Measurements from ENCODE around the gene TECR. TPM values are rescaled to one million over a fixed set of nuclear protein-coding genes. Genes with fewer than 3 reads are reported as not detected.
"Not testable (repeated sequence)": the region's sequence is repeated elsewhere in the genome, so short reads cannot be mapped to it uniquely, and the experiment has no call there.

Gene TECR
- total RNA-seq, 1 experiment from 2014 or later = 188 TPM

- no peak overlapping the region for H3K27ac ChIP-seq
- H3K9me3 ChIP-seq (replicated peaks) = no peaks in the 10 kb centered on the region
- no peak overlapping the region for H3K4me3 ChIP-seq
- no peaks in the 10 kb centered on the region for H3K4me1 ChIP-seq
- H3K27me3 ChIP-seq = peaks cover 4% of the 10 kb centered on the region; the same call in 1 of the 2 replicates
- DNase-seq = no peak
- H3K36me3 ChIP-seq = no peaks in the 10 kb centered on the region
Measured at GRCh38 chr19:14606627-14607026, 77.2 kb downstream of the TECR start.

- Histone ChIP-seq H3K9me3 (replicated peaks) (no peaks in the 10 kb centered on the region), H3K4me3 (no peak overlapping the region), H3K27me3 (no peaks in the 10 kb centered on the region), H3K36me3 (no peaks in the 10 kb centered on the region), H3K4me1 (no peaks in the 10 kb centered on the region), H3K27ac (no peak overlapping the region)
- DNase-seq = no peak
Measured at GRCh38 chr19:14611051-14611450, 81.7 kb downstream of the TECR start.

- not testable (repeated sequence) for H3K4me3 ChIP-seq; H3K27ac ChIP-seq; H3K27me3 ChIP-seq; H3K9me3 ChIP-seq (replicated peaks); DNase-seq; H3K36me3 ChIP-seq; H3K4me1 ChIP-seq
Measured at GRCh38 chr19:14612242-14612641, 82.8 kb downstream of the TECR start.

GRCh38 chr19:14612657-14613056 lies 83.3 kb downstream of the TECR start:
- Histone ChIP-seq H3K4me1 (no peaks in the 10 kb centered on the region), H3K36me3 (no peaks in the 10 kb centered on the region), H3K9me3 (replicated peaks) (no peaks in the 10 kb centered on the region), H3K27ac (no peak overlapping the region), H3K27me3 (no peaks in the 10 kb centered on the region), H3K4me3 (no peak overlapping the region)
- DNase-seq = no peak

GRCh38 chr19:14613399-14614098 lies 84.2 kb downstream of the TECR start:
- H3K4me3 ChIP-seq; H3K27ac ChIP-seq; H3K36me3 ChIP-seq; H3K27me3 ChIP-seq; H3K4me1 ChIP-seq; DNase-seq; H3K9me3 ChIP-seq (replicated peaks): not testable (repeated sequence)

- Histone ChIP-seq H3K27ac (no peak overlapping the region), H3K4me3 (no peak overlapping the region), H3K9me3 (replicated peaks) (peaks cover 1% of the 10 kb centered on the region; the same call in 1 of the 2 replicates), H3K36me3 (no peaks in the 10 kb centered on the region), H3K27me3 (no peaks in the 10 kb centered on the region), H3K4me1 (no peaks in the 10 kb centered on the region)
- DNase-seq = no peak
Measured at GRCh38 chr19:14614099-14614412, 84.7 kb downstream of the TECR start.

Other genes with a start within 250 kb of the TECR start
- 20.4 and 22.6 TPM in 2 replicates for gene ADGRE5, start 148.2 kb upstream of the TECR start, total RNA-seq (2014; rRNA removed; shearing (Covaris generic))
- 180 and 188 TPM in 2 replicates for gene DDX39A, start 110.3 kb upstream of the TECR start, total RNA-seq (2014; rRNA removed; shearing (Covaris generic))
- 63.5 and 66.2 TPM in 2 replicates for gene PKN1, start 96.3 kb upstream of the TECR start, total RNA-seq (2014; rRNA removed; shearing (Covaris generic))
- 1.2 and 1.7 TPM in 2 replicates for gene PTGER1, start 54.2 kb upstream of the TECR start, total RNA-seq (2014; rRNA removed; shearing (Covaris generic))
- 67.4 and 71.1 TPM in 2 replicates for gene GIPC1, start 33.5 kb upstream of the TECR start, total RNA-seq (2014; rRNA removed; shearing (Covaris generic))
- gene DNAJB1, start 11.2 kb upstream of the TECR start, total RNA-seq (2014; rRNA removed; shearing (Covaris generic)) = 166 and 178 TPM in 2 replicates
- 240 and 323 TPM in 2 replicates for gene NDUFB7, start 42.5 kb downstream of the TECR start, total RNA-seq (2014; rRNA removed; shearing (Covaris generic))
- 0.04 TPM in 1 of 2 replicates, not detected in the other for gene CLEC17A, start 53.5 kb downstream of the TECR start, total RNA-seq (2014; rRNA removed; shearing (Covaris generic))
- gene ADGRE3, start 145.2 kb downstream of the TECR start, total RNA-seq (2014; rRNA removed; shearing (Covaris generic)) = not detected in 2 replicates
- gene ZNF333, start 160.5 kb downstream of the TECR start, total RNA-seq (2014; rRNA removed; shearing (Covaris generic)) = 13.0 and 14.4 TPM in 2 replicates
- gene ADGRE2, start 249.0 kb downstream of the TECR start, total RNA-seq (2014; rRNA removed; shearing (Covaris generic)) = 0.66 and 0.85 TPM in 2 replicates

Measured in SJCRH30 (cell line).